Measurements from ENCODE around the gene HNRNPF. TPM values are rescaled to one million over a fixed set of nuclear protein-coding genes. Genes with fewer than 3 reads are reported as not detected.
A peak's percentile ranks its signal among the peaks of the same experiment; 100 is the strongest.
"Not testable (repeated sequence)": the region's sequence is repeated elsewhere in the genome, so short reads cannot be mapped to it uniquely, and the experiment has no call there.

HNRNPF gene
- total RNA-seq, 6 experiments from 2014 or later, result 133 to 164 (median 159) TPM

DNA sequence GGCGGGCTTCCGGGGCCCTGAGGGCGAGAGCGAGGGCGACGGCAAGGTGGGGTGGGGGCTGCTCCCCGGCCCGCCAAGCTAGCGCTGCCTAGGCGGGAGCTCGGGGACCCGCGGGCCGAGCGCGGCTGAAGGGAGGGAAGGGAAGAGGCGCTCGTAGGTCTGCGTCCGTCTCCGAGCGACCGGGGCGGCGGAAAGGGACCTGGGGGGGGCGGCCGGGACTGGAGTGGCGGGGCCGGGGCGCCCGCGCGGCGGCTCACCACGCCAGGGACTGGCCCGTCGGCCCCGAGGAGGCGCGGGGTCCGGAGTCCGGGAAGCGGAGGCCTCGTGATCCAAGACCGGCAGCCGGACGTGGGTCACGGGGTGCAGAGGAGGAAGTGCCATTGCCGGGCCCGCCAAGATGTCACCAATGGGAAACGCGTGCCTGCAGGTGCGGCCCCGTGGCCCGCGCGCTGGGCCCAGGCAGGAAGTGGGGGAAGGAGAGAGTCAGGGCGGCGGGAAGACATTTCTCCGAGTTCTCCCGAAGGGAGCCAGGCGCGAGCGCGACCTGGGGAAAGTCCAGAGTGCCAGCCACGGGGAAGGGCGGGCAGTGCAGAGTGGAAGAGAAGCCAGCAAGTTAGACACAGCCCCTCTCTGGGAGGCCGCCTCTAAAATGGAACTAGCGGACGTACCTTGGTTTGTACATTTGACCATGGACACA, 11.9 kb downstream of the HNRNPF start:
- peak; percentile 76 for DNase-seq
- Mint-ChIP-seq H3K36me3 (ENCODE audit: low read depth) (peaks cover 35% of the 10 kb centered on the region), H3K4me1 (ENCODE audit: low read depth) (peaks cover 85% of the 10 kb centered on the region), H3K27me3 (ENCODE audit: insufficient read depth) (peaks cover 7% of the 10 kb centered on the region), H3K4me3 (peak overlapping the region; percentile 91), H3K27ac (peak overlapping the region; percentile 91), H3K9me3 (no peaks in the 10 kb centered on the region)
- TF ChIP-seq, protein P1, sequence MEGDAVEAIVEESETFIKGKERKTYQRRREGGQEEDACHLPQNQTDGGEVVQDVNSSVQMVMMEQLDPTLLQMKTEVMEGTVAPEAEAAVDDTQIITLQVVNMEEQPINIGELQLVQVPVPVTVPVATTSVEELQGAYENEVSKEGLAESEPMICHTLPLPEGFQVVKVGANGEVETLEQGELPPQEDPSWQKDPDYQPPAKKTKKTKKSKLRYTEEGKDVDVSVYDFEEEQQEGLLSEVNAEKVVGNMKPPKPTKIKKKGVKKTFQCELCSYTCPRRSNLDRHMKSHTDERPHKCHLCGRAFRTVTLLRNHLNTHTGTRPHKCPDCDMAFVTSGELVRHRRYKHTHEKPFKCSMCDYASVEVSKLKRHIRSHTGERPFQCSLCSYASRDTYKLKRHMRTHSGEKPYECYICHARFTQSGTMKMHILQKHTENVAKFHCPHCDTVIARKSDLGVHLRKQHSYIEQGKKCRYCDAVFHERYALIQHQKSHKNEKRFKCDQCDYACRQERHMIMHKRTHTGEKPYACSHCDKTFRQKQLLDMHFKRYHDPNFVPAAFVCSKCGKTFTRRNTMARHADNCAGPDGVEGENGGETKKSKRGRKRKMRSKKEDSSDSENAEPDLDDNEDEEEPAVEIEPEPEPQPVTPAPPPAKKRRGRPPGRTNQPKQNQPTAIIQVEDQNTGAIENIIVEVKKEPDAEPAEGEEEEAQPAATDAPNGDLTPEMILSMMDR (IDR thresholded peaks at IDR 0.05), result no peak

DNA sequence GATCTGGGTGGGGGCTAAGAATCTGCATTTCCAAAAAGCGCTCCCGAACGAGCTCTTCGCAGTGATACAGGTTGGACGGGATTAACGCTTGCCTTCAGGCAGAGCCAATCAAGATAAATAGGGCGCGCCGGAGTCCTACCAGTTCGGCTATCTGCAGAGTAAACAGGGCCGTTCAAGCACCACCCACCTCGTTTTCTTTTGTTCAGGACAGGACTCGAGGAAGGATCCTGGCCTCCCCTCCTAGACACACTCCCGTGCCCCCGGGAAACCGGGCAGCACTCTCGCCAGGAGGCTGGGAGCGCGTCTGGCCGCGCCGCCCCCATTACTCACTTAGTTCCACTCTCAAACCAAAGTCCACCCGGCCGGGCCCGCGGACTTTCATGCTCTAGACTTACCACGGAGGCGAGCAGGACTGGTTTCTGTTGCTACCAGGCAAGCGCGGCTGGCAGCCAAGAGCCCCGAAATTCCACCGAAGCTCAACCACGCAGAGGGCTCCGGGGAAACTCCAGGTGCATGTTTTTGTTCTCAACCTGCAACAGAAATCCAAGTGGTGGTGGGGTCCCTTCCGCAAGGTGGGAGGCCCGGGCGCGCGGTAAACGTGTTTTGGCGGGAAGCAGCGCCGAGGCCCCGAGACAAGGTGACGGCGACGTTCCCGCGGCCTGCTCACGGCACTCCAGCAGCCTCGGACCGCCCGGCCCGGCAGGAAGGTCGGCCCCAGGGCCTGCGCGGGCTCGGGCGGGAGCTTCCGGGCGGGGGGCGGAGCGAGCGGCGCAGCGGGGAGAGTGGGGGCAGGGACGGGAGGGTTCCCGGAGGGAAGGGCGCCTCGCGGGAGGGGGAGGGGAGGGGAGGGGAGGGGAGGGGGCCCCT, 12.7 kb downstream of the HNRNPF start:
- TF ChIP-seq, protein P1 (IDR thresholded peaks at IDR 0.05), result no peak
- peak; percentile 51 for DNase-seq
- H3K27me3 Mint-ChIP-seq (ENCODE audit: insufficient read depth), result peaks cover 7% of the 10 kb centered on the region
- H3K4me3 Mint-ChIP-seq, result peak overlapping the region; percentile 91
- H3K4me1 Mint-ChIP-seq (ENCODE audit: low read depth), result peaks cover 81% of the 10 kb centered on the region
- peak overlapping the region; percentile 93 for H3K27ac Mint-ChIP-seq
- H3K9me3 Mint-ChIP-seq, result no peaks in the 10 kb centered on the region
- peaks cover 34% of the 10 kb centered on the region for H3K36me3 Mint-ChIP-seq (ENCODE audit: low read depth)

DNA sequence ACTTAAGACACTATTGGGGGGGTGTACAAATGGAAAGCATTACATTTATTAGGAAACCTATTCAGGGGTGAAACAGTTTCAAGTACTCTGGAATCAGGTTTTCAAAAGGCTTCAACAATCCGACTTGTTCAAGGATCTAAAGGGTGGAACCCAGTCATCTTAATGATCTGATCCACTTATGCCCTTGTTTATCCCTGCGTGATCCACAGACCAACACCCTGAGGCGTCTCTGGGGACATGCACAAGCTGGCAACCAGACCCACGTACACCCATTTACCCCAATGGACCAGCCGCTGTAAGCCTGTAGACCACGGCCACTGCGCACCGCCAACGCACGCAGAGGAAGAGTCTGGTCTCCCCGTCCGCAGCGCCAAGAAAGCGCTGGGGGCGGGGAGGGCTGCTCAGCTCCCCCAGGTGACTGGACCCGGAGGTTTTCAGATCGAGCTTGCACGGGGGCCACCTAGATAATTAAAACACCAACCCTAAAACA, 13.4 kb downstream of the HNRNPF start:
- Mint-ChIP-seq H3K4me3 (peak overlapping the region; percentile 91), H3K4me1 (ENCODE audit: low read depth) (peaks cover 76% of the 10 kb centered on the region), H3K27me3 (ENCODE audit: insufficient read depth) (peaks cover 7% of the 10 kb centered on the region), H3K36me3 (ENCODE audit: low read depth) (peaks cover 33% of the 10 kb centered on the region), H3K27ac (peak overlapping the region; percentile 93), H3K9me3 (no peaks in the 10 kb centered on the region)
- TF ChIP-seq, protein P1 (IDR thresholded peaks at IDR 0.05), result no peak
- no peak for DNase-seq

DNA sequence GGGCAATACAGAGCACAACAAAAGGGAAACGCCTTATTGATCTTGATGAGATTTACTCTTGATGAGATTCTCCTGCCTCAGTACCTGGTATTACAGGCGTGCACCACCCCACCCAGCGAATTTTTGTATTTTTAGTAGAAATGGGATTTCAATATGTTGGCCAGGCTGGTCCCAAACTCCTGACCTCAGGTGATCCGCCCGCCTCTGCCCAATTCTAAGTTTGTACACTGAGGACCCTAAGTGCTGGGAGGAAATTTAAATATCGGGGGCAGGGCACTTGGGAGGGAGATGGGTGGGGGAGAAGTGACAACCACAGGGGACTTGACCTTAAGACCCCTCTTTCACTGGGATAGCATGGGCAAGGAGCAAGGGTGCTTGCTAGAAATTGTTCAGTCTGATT, 14.1 kb downstream of the HNRNPF start:
- Mint-ChIP-seq H3K27me3 (ENCODE audit: insufficient read depth) (peaks cover 7% of the 10 kb centered on the region), H3K27ac (peak overlapping the region; percentile 93), H3K4me1 (ENCODE audit: low read depth) (peaks cover 73% of the 10 kb centered on the region), H3K36me3 (ENCODE audit: low read depth) (peaks cover 33% of the 10 kb centered on the region), H3K4me3 (peak overlapping the region; percentile 91), H3K9me3 (no peaks in the 10 kb centered on the region)
- no peak for DNase-seq
- TF ChIP-seq, protein P1 (IDR thresholded peaks at IDR 0.05), result no peak

DNA sequence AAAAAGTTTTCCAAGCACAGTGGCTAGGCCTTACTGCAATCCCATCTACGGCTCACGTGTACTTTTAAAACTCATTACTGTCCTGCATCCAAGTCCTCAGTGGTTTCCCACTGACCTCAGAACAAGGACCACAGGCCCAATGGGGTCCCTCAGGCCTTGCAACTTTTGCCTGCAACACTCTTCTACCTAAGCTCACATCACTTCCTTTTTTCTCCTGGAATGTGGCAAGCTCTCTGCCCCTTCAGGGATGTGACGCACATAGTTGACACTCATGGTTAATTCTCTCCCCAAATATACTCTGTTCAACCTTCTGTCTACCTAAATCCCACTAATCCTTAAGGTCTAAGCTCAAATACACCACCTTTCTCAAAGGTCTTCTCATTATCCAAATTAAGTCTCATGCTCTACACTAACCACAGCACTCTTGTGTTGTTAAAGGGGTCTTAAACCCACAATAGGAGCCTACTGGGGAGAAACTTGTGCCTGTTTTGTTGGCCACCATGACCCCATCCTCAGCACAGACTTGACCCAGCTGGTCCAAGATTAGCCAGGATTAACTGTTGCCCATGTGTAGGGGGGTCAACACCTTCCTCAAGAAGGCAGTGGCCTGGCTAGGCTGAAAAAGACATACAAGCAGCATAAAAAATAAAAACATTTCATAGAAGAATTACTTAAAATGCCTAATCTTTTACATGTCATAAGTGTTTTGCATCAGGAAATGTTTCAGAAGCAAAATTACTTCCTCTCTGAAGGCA, 15.2 kb downstream of the HNRNPF start:
- H3K9me3 Mint-ChIP-seq, result no peaks in the 10 kb centered on the region
- H3K4me3 Mint-ChIP-seq, result no peak overlapping the region

DNA sequence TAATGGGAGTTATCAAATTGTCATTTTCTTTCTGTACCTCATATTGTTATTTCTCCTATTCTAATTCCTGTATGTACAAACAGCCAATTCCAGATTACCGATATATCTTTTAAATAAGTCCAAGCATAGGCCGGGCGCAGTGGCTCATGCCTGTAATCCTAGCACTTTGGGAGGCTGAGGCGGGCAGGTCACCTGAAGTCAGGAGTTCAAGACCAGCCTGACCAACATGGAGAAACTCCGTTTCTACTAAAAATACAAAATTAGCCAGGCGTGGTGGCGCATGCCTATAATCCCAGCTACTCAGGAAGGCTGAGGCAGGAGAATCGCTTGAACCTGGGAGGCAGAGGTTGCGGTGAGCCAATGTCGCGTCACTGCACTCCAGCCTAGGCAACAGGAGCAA, 15.8 kb downstream of the HNRNPF start:
- Mint-ChIP-seq H3K4me1 (ENCODE audit: low read depth) (peaks cover 58% of the 10 kb centered on the region), H3K36me3 (ENCODE audit: low read depth) (peaks cover 40% of the 10 kb centered on the region), H3K27ac (peak overlapping the region; percentile 70)
- not testable (repeated sequence) for H3K4me3 Mint-ChIP-seq; H3K27me3 Mint-ChIP-seq (ENCODE audit: insufficient read depth); H3K9me3 Mint-ChIP-seq; DNase-seq

More for the DNA sequence above, 15.2 kb downstream of the HNRNPF start:
- Mint-ChIP-seq H3K4me1 (ENCODE audit: low read depth) (peaks cover 62% of the 10 kb centered on the region), H3K27me3 (ENCODE audit: insufficient read depth) (peaks cover 7% of the 10 kb centered on the region), H3K27ac (peak overlapping the region; percentile 61), H3K36me3 (ENCODE audit: low read depth) (peaks cover 35% of the 10 kb centered on the region)
- DNase-seq, result no peak
- TF ChIP-seq, protein P1 (IDR thresholded peaks at IDR 0.05), result no peak
